NCI-H510A (cell line): ENCODE results near the gene KRT6C.
"Not testable (repeated sequence)": the region's sequence is repeated elsewhere in the genome, so short reads cannot be mapped to it uniquely, and the experiment has no call there.

ENCODE experiments used
- DNase-seq: peaks from one replicate; lab custom pipeline; 2025; lab: John Stamatoyannopoulos, UW

KRT6C gene

GRCh38 chr12:52499806-52500560, 26.4 kb upstream of the KRT6C start:
- no peak for DNase-seq

- DNase-seq: no peak
Measured at GRCh38 chr12:52498946-52499345, 25.3 kb upstream of the KRT6C start.

GRCh38 chr12:52497975-52498374, 24.4 kb upstream of the KRT6C start:
- DNase-seq: no peak

GRCh38 chr12:52496590-52497071, 23.0 kb upstream of the KRT6C start:
- no peak for DNase-seq

GRCh38 chr12:52496054-52496453, 22.4 kb upstream of the KRT6C start:
- DNase-seq: peak; percentile 32

GRCh38 chr12:52495389-52495788, 21.8 kb upstream of the KRT6C start:
- peak; percentile 64 for DNase-seq

GRCh38 chr12:52494518-52494917, 20.9 kb upstream of the KRT6C start:
- no peak for DNase-seq

- no peak for DNase-seq
Measured at GRCh38 chr12:52494100-52494499, 20.5 kb upstream of the KRT6C start.

- no peak for DNase-seq
Measured at GRCh38 chr12:52493172-52493571, 19.6 kb upstream of the KRT6C start, which contains the start of gene KRT6A. Gene KRT6A (minus strand): TSS chr12:52493257. CDS start chr12:52493188, 69 bp downstream.

GRCh38 chr12:52492405-52492804, 18.8 kb upstream of the KRT6C start:
- DNase-seq: not testable (repeated sequence)

GRCh38 chr12:52491495-52491894, 17.9 kb upstream of the KRT6C start:
- not testable (repeated sequence) for DNase-seq

- no peak for DNase-seq
Measured at GRCh38 chr12:52488736-52489135, 15.1 kb upstream of the KRT6C start.

- not testable (repeated sequence) for DNase-seq
Measured at GRCh38 chr12:52487744-52488443, 14.3 kb upstream of the KRT6C start.

- no peak for DNase-seq
Measured at GRCh38 chr12:52487211-52487610, 13.6 kb upstream of the KRT6C start.

- no peak for DNase-seq
Measured at GRCh38 chr12:52486166-52487105, 12.8 kb upstream of the KRT6C start.

- no peak for DNase-seq
Measured at GRCh38 chr12:52480073-52480472, 6.5 kb upstream of the KRT6C start.

- no peak for DNase-seq
Measured at GRCh38 chr12:52477651-52478050, 4.0 kb upstream of the KRT6C start.

GRCh38 chr12:52474212-52474611, 607 bp upstream of the KRT6C start:
- no peak for DNase-seq

- no peak for DNase-seq
Measured at GRCh38 chr12:52469853-52470252, 3.8 kb downstream of the KRT6C start.

GRCh38 chr12:52464897-52465296, 8.7 kb downstream of the KRT6C start:
- no peak for DNase-seq

- DNase-seq: no peak
Measured at GRCh38 chr12:52461693-52462092, 11.9 kb downstream of the KRT6C start.

GRCh38 chr12:52458861-52459260, 14.7 kb downstream of the KRT6C start:
- DNase-seq: no peak
